H1 (cell line): ENCODE data around the gene ANAPC5. TPM values are rescaled to one million over a fixed set of nuclear protein-coding genes. Genes with fewer than 3 reads are reported as not detected.

ENCODE experiments used
- BACH1 ChIP-seq: IDR thresholded peaks from 2 replicates; pipeline ENCODE4 v1.6.1; 2012; ENCODE audit warnings: low read length, improper control_type of control experiment
- JUN ChIP-seq: IDR thresholded peaks from 2 replicates; pipeline ENCODE4 v1.6.1; 2011; ENCODE audit warnings: low read depth, mild to moderate bottlenecking, improper control_type of control experiment, low read length
- JUND ChIP-seq: IDR thresholded peaks from 2 replicates; pipeline ENCODE4 v1.6.1; 2011; ENCODE audit warnings: mild to moderate bottlenecking, improper control_type of control experiment, low read length
- KDM1A ChIP-seq: fragments of 200-600, 300-600 bp; sonication (generic); IDR thresholded peaks from 2 replicates; pipeline ENCODE4 v1.7.1; 2016; ENCODE audit warnings: mild to moderate bottlenecking, low read length, borderline replicate concordance
- POLR2AphosphoS5 ChIP-seq: IDR thresholded peaks from 2 replicates; pipeline ENCODE4 v1.6.1; 2011; ENCODE audit warnings: low read depth, low read length
- SP4 ChIP-seq: IDR thresholded peaks from 2 replicates; pipeline ENCODE4 v1.6.1; 2012; ENCODE audit warnings: low read length, inconsistent platforms
- TBP ChIP-seq: IDR thresholded peaks from 2 replicates; pipeline ENCODE4 v1.6.1; 2011; ENCODE audit warnings: low read depth, low read length, improper control_type of control experiment
- polyA plus RNA-seq, 7 experiments: library from polyadenylated mRNA; depleted of rRNA in 3 of 7; stranded (reverse) in 5 of 7; unstranded in 2 of 7; fragments of >200 nt in 5 of 7; fragments of 200-250 nt in 2 of 7; gene quantifications; 1 replicate in 5 of 7; 2 replicates in 1 of 7; 4 replicates in 1 of 7; pipeline versions ENCODE4 v1.2.1 to v1.2.3, GENCODE V29; 2011 to 2013; ENCODE audit warnings: missing spikeins in 2 of 7, mixed read lengths in 2 of 7
- total RNA-seq: library from RNA; stranded (reverse); fragmentation: NEBNext Ultra II Directional; extraction: Animal tissue kit (Norgen Biotek cat#: 25700); gene quantifications from 2 replicates; pipeline ENCODE4 v1.2.1, GENCODE V29; 2021
- TF ChIP-seq, protein P1 (sequence below): fragments of 300-600 bp; sonication (generic); IDR thresholded peaks from 2 replicates; pipeline ENCODE4 v1.7.1; 2012; ENCODE audit warnings: low read length, moderate library complexity, mild to moderate bottlenecking, inconsistent platforms; ENCODE audit not compliant: insufficient replicate concordance
- TF ChIP-seq, protein P2 (sequence below): IDR thresholded peaks from 2 replicates; pipeline ENCODE4 v1.6.1; 2011; ENCODE audit warnings: low read length, improper control_type of control experiment
- TF ChIP-seq, protein P3 (sequence below): IDR thresholded peaks from 2 replicates; pipeline ENCODE4 v1.6.1; 2012; ENCODE audit warnings: inconsistent platforms

The ANAPC5 gene
- total and polyA plus RNA-seq, 2 of the 8 experiments (the other 6 are each of a cell fraction or from before 2014, with no cell fraction given): 103 to 127 TPM

DNA sequence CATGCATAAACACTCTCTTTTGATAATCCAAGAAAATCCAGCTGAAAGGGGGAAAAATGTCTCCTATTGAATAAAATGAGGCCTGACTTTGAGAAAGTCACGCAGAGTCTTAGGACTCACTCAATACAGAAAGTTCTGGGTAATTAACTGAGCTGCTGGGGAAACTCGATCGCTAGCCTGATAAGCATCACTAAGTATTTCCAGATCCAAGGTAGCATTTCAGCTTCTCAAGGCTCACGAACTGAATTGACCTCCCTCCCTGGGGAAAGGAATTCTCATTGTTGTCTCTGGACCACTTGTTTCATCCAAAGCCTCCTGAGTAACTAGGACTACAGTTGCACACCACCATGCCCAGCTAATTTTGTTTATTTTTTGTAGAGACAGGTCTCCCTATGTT lies 13.8 kb upstream of the ANAPC5 start (continued):
- TF ChIP-seq, protein P1, sequence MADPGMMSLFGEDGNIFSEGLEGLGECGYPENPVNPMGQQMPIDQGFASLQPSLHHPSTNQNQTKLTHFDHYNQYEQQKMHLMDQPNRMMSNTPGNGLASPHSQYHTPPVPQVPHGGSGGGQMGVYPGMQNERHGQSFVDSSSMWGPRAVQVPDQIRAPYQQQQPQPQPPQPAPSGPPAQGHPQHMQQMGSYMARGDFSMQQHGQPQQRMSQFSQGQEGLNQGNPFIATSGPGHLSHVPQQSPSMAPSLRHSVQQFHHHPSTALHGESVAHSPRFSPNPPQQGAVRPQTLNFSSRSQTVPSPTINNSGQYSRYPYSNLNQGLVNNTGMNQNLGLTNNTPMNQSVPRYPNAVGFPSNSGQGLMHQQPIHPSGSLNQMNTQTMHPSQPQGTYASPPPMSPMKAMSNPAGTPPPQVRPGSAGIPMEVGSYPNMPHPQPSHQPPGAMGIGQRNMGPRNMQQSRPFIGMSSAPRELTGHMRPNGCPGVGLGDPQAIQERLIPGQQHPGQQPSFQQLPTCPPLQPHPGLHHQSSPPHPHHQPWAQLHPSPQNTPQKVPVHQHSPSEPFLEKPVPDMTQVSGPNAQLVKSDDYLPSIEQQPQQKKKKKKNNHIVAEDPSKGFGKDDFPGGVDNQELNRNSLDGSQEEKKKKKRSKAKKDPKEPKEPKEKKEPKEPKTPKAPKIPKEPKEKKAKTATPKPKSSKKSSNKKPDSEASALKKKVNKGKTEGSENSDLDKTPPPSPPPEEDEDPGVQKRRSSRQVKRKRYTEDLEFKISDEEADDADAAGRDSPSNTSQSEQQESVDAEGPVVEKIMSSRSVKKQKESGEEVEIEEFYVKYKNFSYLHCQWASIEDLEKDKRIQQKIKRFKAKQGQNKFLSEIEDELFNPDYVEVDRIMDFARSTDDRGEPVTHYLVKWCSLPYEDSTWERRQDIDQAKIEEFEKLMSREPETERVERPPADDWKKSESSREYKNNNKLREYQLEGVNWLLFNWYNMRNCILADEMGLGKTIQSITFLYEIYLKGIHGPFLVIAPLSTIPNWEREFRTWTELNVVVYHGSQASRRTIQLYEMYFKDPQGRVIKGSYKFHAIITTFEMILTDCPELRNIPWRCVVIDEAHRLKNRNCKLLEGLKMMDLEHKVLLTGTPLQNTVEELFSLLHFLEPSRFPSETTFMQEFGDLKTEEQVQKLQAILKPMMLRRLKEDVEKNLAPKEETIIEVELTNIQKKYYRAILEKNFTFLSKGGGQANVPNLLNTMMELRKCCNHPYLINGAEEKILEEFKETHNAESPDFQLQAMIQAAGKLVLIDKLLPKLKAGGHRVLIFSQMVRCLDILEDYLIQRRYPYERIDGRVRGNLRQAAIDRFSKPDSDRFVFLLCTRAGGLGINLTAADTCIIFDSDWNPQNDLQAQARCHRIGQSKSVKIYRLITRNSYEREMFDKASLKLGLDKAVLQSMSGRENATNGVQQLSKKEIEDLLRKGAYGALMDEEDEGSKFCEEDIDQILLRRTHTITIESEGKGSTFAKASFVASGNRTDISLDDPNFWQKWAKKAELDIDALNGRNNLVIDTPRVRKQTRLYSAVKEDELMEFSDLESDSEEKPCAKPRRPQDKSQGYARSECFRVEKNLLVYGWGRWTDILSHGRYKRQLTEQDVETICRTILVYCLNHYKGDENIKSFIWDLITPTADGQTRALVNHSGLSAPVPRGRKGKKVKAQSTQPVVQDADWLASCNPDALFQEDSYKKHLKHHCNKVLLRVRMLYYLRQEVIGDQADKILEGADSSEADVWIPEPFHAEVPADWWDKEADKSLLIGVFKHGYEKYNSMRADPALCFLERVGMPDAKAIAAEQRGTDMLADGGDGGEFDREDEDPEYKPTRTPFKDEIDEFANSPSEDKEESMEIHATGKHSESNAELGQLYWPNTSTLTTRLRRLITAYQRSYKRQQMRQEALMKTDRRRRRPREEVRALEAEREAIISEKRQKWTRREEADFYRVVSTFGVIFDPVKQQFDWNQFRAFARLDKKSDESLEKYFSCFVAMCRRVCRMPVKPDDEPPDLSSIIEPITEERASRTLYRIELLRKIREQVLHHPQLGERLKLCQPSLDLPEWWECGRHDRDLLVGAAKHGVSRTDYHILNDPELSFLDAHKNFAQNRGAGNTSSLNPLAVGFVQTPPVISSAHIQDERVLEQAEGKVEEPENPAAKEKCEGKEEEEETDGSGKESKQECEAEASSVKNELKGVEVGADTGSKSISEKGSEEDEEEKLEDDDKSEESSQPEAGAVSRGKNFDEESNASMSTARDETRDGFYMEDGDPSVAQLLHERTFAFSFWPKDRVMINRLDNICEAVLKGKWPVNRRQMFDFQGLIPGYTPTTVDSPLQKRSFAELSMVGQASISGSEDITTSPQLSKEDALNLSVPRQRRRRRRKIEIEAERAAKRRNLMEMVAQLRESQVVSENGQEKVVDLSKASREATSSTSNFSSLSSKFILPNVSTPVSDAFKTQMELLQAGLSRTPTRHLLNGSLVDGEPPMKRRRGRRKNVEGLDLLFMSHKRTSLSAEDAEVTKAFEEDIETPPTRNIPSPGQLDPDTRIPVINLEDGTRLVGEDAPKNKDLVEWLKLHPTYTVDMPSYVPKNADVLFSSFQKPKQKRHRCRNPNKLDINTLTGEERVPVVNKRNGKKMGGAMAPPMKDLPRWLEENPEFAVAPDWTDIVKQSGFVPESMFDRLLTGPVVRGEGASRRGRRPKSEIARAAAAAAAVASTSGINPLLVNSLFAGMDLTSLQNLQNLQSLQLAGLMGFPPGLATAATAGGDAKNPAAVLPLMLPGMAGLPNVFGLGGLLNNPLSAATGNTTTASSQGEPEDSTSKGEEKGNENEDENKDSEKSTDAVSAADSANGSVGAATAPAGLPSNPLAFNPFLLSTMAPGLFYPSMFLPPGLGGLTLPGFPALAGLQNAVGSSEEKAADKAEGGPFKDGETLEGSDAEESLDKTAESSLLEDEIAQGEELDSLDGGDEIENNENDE: no peak
- no peak for TF ChIP-seq JUND
- no peak for TF ChIP-seq KDM1A
- no peak for TF ChIP-seq TBP
- TF ChIP-seq POLR2AphosphoS5: no peak
- TF ChIP-seq, protein P2, sequence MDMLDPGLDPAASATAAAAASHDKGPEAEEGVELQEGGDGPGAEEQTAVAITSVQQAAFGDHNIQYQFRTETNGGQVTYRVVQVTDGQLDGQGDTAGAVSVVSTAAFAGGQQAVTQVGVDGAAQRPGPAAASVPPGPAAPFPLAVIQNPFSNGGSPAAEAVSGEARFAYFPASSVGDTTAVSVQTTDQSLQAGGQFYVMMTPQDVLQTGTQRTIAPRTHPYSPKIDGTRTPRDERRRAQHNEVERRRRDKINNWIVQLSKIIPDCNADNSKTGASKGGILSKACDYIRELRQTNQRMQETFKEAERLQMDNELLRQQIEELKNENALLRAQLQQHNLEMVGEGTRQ: no peak
- TF ChIP-seq JUN: no peak
- no peak for TF ChIP-seq SP4
- no peak for TF ChIP-seq BACH1
- TF ChIP-seq, protein P3, sequence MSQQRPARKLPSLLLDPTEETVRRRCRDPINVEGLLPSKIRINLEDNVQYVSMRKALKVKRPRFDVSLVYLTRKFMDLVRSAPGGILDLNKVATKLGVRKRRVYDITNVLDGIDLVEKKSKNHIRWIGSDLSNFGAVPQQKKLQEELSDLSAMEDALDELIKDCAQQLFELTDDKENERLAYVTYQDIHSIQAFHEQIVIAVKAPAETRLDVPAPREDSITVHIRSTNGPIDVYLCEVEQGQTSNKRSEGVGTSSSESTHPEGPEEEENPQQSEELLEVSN: no peak
- TF ChIP-seq, all 59 proteins: peak for 0
